Uterus (tissue), 2 donors: ENCODE results near the gene TMEM235.

Experiments
- POLR2A ChIP-seq, 2 donors: fragments of 450-650 bp; IDR thresholded peaks; one replicate each; pipeline ENCODE4 v1.6.1; 2016; ENCODE audit warnings: antibody characterized with exemption in 2 of 2, mild to moderate bottlenecking in 1 of 2, moderate library complexity in 1 of 2
- TF ChIP-seq, protein P1 (sequence below), 4 experiments: fragments of 200-600 bp in 2 of 4; fragments of 450-650 bp in 2 of 4; sonication (generic) in 2 of 4; IDR thresholded peaks; one replicate each; pipeline ENCODE4 v1.5.1; 2016 to 2019; ENCODE audit warnings: antibody characterized with exemption in 4 of 4, mild to moderate bottlenecking in 2 of 4, moderate library complexity in 1 of 4

DNA sequence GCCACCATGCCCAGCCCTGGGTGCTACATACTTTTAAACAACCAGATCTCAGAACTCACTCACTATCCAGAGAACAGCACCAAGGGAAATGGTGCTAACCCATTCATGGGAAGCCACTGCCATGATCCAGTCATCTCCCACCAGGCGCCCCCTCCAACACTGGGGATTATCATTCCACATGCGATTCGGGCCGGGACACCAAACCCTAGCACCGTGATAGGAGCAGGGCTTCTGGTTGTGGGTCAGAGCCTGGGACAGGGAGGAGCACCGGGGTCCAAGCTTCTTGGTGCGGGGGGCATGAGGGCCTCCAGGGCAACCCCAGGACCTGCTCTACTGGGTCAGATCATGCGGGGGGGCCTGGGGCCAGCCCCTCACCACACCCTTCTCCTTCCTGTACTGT, 4.5 kb downstream of the TMEM235 start:
- TF ChIP-seq, protein P1, sequence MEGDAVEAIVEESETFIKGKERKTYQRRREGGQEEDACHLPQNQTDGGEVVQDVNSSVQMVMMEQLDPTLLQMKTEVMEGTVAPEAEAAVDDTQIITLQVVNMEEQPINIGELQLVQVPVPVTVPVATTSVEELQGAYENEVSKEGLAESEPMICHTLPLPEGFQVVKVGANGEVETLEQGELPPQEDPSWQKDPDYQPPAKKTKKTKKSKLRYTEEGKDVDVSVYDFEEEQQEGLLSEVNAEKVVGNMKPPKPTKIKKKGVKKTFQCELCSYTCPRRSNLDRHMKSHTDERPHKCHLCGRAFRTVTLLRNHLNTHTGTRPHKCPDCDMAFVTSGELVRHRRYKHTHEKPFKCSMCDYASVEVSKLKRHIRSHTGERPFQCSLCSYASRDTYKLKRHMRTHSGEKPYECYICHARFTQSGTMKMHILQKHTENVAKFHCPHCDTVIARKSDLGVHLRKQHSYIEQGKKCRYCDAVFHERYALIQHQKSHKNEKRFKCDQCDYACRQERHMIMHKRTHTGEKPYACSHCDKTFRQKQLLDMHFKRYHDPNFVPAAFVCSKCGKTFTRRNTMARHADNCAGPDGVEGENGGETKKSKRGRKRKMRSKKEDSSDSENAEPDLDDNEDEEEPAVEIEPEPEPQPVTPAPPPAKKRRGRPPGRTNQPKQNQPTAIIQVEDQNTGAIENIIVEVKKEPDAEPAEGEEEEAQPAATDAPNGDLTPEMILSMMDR (IDR thresholded peaks at IDR 0.05): no peak
- no peak for TF ChIP-seq POLR2A (IDR thresholded peaks at IDR 0.05)
